Pancreas (tissue), 10 donors: ENCODE data around the gene MANBA. TPM values are rescaled to one million over a fixed set of nuclear protein-coding genes. Genes with fewer than 3 reads are reported as not detected.

ENCODE experiments used
- ATAC-seq, 4 donors: fragments of 200-7000 bp; cut with Tn5 transposase; one replicate each; pipeline versions ENCODE4 v1.8.0 to v1.9.1; 2020; ENCODE audit warnings: mild to moderate bottlenecking in 4 of 4, moderate library complexity in 4 of 4
- DNase-seq, 6 donors: peaks; one replicate each; pipeline ENCODE4 v3.0.0-alpha.2; 2020
- FAIRE-seq: peaks from 2 replicates; lab custom pipeline; 2012; peaks lifted over from hg19 to GRCh38; lab: Jason Lieb, UNC
- H3K27ac ChIP-seq, 4 donors: fragments of 200-600 bp; sonication (generic); 1 replicate in 3 of 4; 2 replicates in 1 of 4; pipeline versions ENCODE4 v1.5.0 to v1.8.0; 2020
- H3K27me3 ChIP-seq, 4 donors: fragments of 200-600 bp; one replicate each; pipeline ENCODE4 v1.8.0; 2021
- H3K36me3 ChIP-seq, 3 donors: fragments of 200-600 bp; sonication (generic) in 1 of 3; one replicate each; pipeline versions ENCODE4 v1.5.0 to v1.8.0; 2020 to 2021
- H3K4me1 ChIP-seq, 3 donors: fragments of 200-600 bp; one replicate each; pipeline ENCODE4 v1.8.0; 2021
- H3K4me3 ChIP-seq, 4 donors: fragments of 200-600 bp; sonication (generic) in 2 of 4; one replicate each; pipeline versions ENCODE4 v1.5.0 to v1.8.0; 2020 to 2021
- H3K9me3 ChIP-seq, 4 donors: fragments of 200-600 bp; one replicate each; pipeline ENCODE4 v1.8.0; 2021
- CTCF ChIP-seq, 4 donors: fragments of 200-600 bp; sonication (generic) in 3 of 4; IDR thresholded peaks; one replicate each; pipeline versions ENCODE4 v1.5.0 to v1.8.0; 2021; ENCODE audit warnings: antibody characterized with exemption in 4 of 4
- whole genome bisulfite sequencing, 2 donors: extraction: QIAGEN DNeasy Blood & Tissue Kit; methylation state at CpG; one replicate each; pipeline ENCODE4 v1.1.7; 2013; 5-methylcytosine and 5-hydroxymethylcytosine counted together
- intact Hi-C, 3 donors: fragments of 100-400 bp; cut with DNase I; formaldehyde crosslinking; loops; one replicate each; pipeline versions ENCODE4 v1.11.1 to v1.14.2; 2022
- polyA plus RNA-seq, 2 donors: library from polyadenylated mRNA; stranded (reverse); fragments of 200-250 nt; gene quantifications; one replicate each; pipeline ENCODE4 v1.2.3, GENCODE V29; 2013
- total RNA-seq, 6 donors: library from RNA; stranded (reverse); fragmentation: NEBNext Ultra II Directional in 4 of 6; extraction: Animal tissue kit (Norgen Biotek cat#: 25700) in 4 of 6; gene quantifications; one replicate each; pipeline versions ENCODE4 v1.2.1 to v1.2.4, GENCODE V29; 2021 to 2023
- donor health status: healthy with polysubstance abuse.
- donor health status: DM: no; HTN: no; CAD: no; lungs with moderate emphysema.
- donor health status: DM: no; HTN: no; CAD: no.
- donor health status: control.
- donor health status: control.
- donor health status: Bipolar disorder and iron deficiency.
- donor health status: DM: yes; HTN: yes; CAD: no.
- donor health status: DM: no; HTN: no; CAD: no.
- donor health status: DM: no; HTN: no; CAD: no.
- donor health status: DM: yes; HTN: yes; CAD: no.

The MANBA gene
- total and polyA plus RNA-seq, 8 donors, result 7.8 to 22.0 (median 10.7) TPM

- ATAC-seq, result peak; percentile 72 to 80 (median 77)
These were observed 19.8 kb upstream of the MANBA start for GRCh38 chr4:102780476-102781144.

GRCh38 chr4:102779204-102779603 lies 18.4 kb upstream of the MANBA start:
- FAIRE-seq (no peak), DNase-seq (no peak), ATAC-seq (peak in 2 of 4 donors; percentile 9 to 28)
- Histone ChIP-seq H3K4me3 (no peak overlapping the region), H3K36me3 (no peaks in the 10 kb centered on the region), H3K27me3 (no peaks in the 10 kb centered on the region), H3K4me1 (no peaks in the 10 kb centered on the region), H3K27ac (no peak overlapping the region), H3K9me3 (no peaks in the 10 kb centered on the region)
- 53 to 59% methylated on average over 4 of the region's 4 CpGs for WGBS, 2 donors
- intact Hi-C loops, result no loop called here
- no peak for TF ChIP-seq CTCF (IDR thresholded peaks at IDR 0.05)

More at GRCh38 chr4:102780476-102781144, 19.8 kb upstream of the MANBA start:
- WGBS, 2 donors, result 84 to 88% methylated on average over 5 of the region's 5 CpGs
- no peaks in the 10 kb centered on the region for H3K27me3 ChIP-seq
- no peak for DNase-seq
- no peak overlapping the region for H3K27ac ChIP-seq
- no peak overlapping the region for H3K4me3 ChIP-seq
- TF ChIP-seq CTCF (IDR thresholded peaks at IDR 0.05), result no peak
- H3K9me3 ChIP-seq, result no peaks in the 10 kb centered on the region
- intact Hi-C loops, result no loop called here
- H3K4me1 ChIP-seq, result no peaks in the 10 kb centered on the region
- no peaks in the 10 kb centered on the region for H3K36me3 ChIP-seq
- no peak for FAIRE-seq

DNA sequence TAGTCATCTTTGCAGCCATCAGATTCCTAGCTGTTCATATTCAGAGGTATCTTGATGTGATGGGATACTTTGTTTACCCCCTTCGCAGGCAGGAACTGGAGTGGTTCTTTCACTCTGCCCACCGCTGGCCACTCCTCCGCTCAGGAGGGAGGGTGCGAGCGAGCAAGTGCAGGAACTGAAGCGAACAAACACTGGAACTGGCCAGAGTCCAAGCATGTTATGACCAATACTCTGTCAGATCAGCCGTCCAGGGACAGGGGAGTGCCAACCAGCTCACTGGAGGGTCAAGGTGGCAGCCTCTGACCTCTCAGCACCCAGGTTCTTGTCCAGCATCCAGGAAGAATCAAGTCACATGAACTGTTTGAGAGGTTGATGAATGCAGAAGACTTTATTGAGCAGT lies 18.0 kb upstream of the MANBA start:
- Histone ChIP-seq H3K36me3 (no peaks in the 10 kb centered on the region), H3K27me3 (no peaks in the 10 kb centered on the region), H3K4me3 (peak overlapping the region in 1 of 4 donors; percentile 13), H3K4me1 (no peaks in the 10 kb centered on the region), H3K27ac (no peak overlapping the region), H3K9me3 (no peaks in the 10 kb centered on the region)
- no peak for TF ChIP-seq CTCF (IDR thresholded peaks at IDR 0.05)
- intact Hi-C loops, result no loop called here
- FAIRE-seq (no peak), DNase-seq (peak in 4 of 6 donors; percentile 23 to 62 (median 56)), ATAC-seq (peak; percentile 74 to 89 (median 87))
- whole genome bisulfite sequencing, 2 donors, result 7 to 15% methylated on average over 7 of the region's 7 CpGs

- TF ChIP-seq CTCF (IDR thresholded peaks at IDR 0.05), result no peak
- DNase-seq, result no peak
- intact Hi-C loops, result no loop called here
- 88 to 93% methylated on average over 1 of the region's 1 CpG for WGBS, 2 donors
- Histone ChIP-seq H3K27ac (no peak overlapping the region), H3K27me3 (no peaks in the 10 kb centered on the region), H3K4me1 (no peaks in the 10 kb centered on the region), H3K9me3 (no peaks in the 10 kb centered on the region), H3K36me3 (no peaks in the 10 kb centered on the region), H3K4me3 (no peak overlapping the region)
- ATAC-seq, result no peak
- FAIRE-seq, result no peak
These were observed 15.0 kb upstream of the MANBA start for GRCh38 chr4:102775805-102776204.

- DNase-seq (no peak), ATAC-seq (no peak), FAIRE-seq (no peak)
- no peak overlapping the region for H3K27ac ChIP-seq
- H3K27me3 ChIP-seq, result no peaks in the 10 kb centered on the region
- intact Hi-C loops, result no loop called here
- TF ChIP-seq CTCF (IDR thresholded peaks at IDR 0.05), result no peak
- H3K4me3 ChIP-seq, result no peak overlapping the region
- H3K4me1 ChIP-seq, result no peaks in the 10 kb centered on the region
- no peaks in the 10 kb centered on the region for H3K36me3 ChIP-seq
- H3K9me3 ChIP-seq, result no peaks in the 10 kb centered on the region
- 80 to 87% methylated on average over 2 of the region's 2 CpGs for WGBS, 2 donors
These were observed 13.5 kb upstream of the MANBA start for GRCh38 chr4:102774254-102774653.
